ENCODE measurements around the gene PCDH15.

Gene PCDH15

GRCh38 chr10:54010337-54010933, 790.6 kb downstream of the PCDH15 start:
- no peak overlapping the region for H3K4me3 ChIP-seq (ENCODE audit: low read depth, low read length)
- H2AFZ ChIP-seq (ENCODE audit: low read length, unreplicated experiment), result no peak overlapping the region
- no peak overlapping the region for H3K27ac ChIP-seq (ENCODE audit: low read depth, low read length)
- H3K4me1 ChIP-seq (ENCODE audit: control insufficient read depth, insufficient read depth, low read length, unreplicated experiment), result no peaks in the 10 kb centered on the region
- H3K79me2 ChIP-seq (ENCODE audit: control insufficient read depth, insufficient read depth, low read length, unreplicated experiment), result no peaks in the 10 kb centered on the region
- H3K27me3 ChIP-seq (ENCODE audit: insufficient read depth, low read length), result no peaks in the 10 kb centered on the region
- H3K36me3 ChIP-seq (ENCODE audit: insufficient read depth, low read length), result no peaks in the 10 kb centered on the region

- H2AFZ ChIP-seq (ENCODE audit: low read length, unreplicated experiment), result no peak overlapping the region
These were observed 791.4 kb downstream of the PCDH15 start for GRCh38 chr10:54009672-54010071.

GRCh38 chr10:54002077-54002476, 799.0 kb downstream of the PCDH15 start:
- Histone ChIP-seq H3K4me1 (ENCODE audit: control insufficient read depth, insufficient read depth, low read length, unreplicated experiment) (no peaks in the 10 kb centered on the region), H3K36me3 (ENCODE audit: insufficient read depth, low read length) (no peaks in the 10 kb centered on the region), H3K4me3 (ENCODE audit: low read depth, low read length) (no peak overlapping the region), H3K79me2 (ENCODE audit: control insufficient read depth, insufficient read depth, low read length, unreplicated experiment) (no peaks in the 10 kb centered on the region), H3K27ac (ENCODE audit: low read depth, low read length) (no peak overlapping the region), H2AFZ (ENCODE audit: low read length, unreplicated experiment) (no peak overlapping the region), H3K27me3 (ENCODE audit: insufficient read depth, low read length) (no peaks in the 10 kb centered on the region)

More at GRCh38 chr10:54009672-54010071, 791.4 kb downstream of the PCDH15 start:
- no peak overlapping the region for H3K4me3 ChIP-seq (ENCODE audit: low read depth, low read length)
- H3K27ac ChIP-seq (ENCODE audit: low read depth, low read length), result no peak overlapping the region
- no peaks in the 10 kb centered on the region for H3K36me3 ChIP-seq (ENCODE audit: insufficient read depth, low read length)
- no peaks in the 10 kb centered on the region for H3K27me3 ChIP-seq (ENCODE audit: insufficient read depth, low read length)
- H3K79me2 ChIP-seq (ENCODE audit: control insufficient read depth, insufficient read depth, low read length, unreplicated experiment), result no peaks in the 10 kb centered on the region
- no peaks in the 10 kb centered on the region for H3K4me1 ChIP-seq (ENCODE audit: control insufficient read depth, insufficient read depth, low read length, unreplicated experiment)

- Histone ChIP-seq H3K27me3 (ENCODE audit: insufficient read depth, low read length) (no peaks in the 10 kb centered on the region), H2AFZ (ENCODE audit: low read length, unreplicated experiment) (no peak overlapping the region), H3K4me1 (ENCODE audit: control insufficient read depth, insufficient read depth, low read length, unreplicated experiment) (no peaks in the 10 kb centered on the region), H3K4me3 (ENCODE audit: low read depth, low read length) (no peak overlapping the region), H3K79me2 (ENCODE audit: control insufficient read depth, insufficient read depth, low read length, unreplicated experiment) (no peaks in the 10 kb centered on the region), H3K36me3 (ENCODE audit: insufficient read depth, low read length) (no peaks in the 10 kb centered on the region), H3K27ac (ENCODE audit: low read depth, low read length) (no peak overlapping the region)
These were observed 803.1 kb downstream of the PCDH15 start for GRCh38 chr10:53997953-53998352.

- no peak overlapping the region for H2AFZ ChIP-seq (ENCODE audit: low read length, unreplicated experiment)
- H3K36me3 ChIP-seq (ENCODE audit: insufficient read depth, low read length), result no peaks in the 10 kb centered on the region
- H3K79me2 ChIP-seq (ENCODE audit: control insufficient read depth, insufficient read depth, low read length, unreplicated experiment), result no peaks in the 10 kb centered on the region
- no peaks in the 10 kb centered on the region for H3K4me1 ChIP-seq (ENCODE audit: control insufficient read depth, insufficient read depth, low read length, unreplicated experiment)
- no peaks in the 10 kb centered on the region for H3K27me3 ChIP-seq (ENCODE audit: insufficient read depth, low read length)
- H3K4me3 ChIP-seq (ENCODE audit: low read depth, low read length), result no peak overlapping the region
- no peak overlapping the region for H3K27ac ChIP-seq (ENCODE audit: low read depth, low read length)
These were observed 810.2 kb downstream of the PCDH15 start for GRCh38 chr10:53990799-53991238.

GRCh38 chr10:53983431-53983830, 817.6 kb downstream of the PCDH15 start:
- no peaks in the 10 kb centered on the region for H3K4me1 ChIP-seq (ENCODE audit: control insufficient read depth, insufficient read depth, low read length, unreplicated experiment)
- H3K79me2 ChIP-seq (ENCODE audit: control insufficient read depth, insufficient read depth, low read length, unreplicated experiment), result no peaks in the 10 kb centered on the region
- H3K4me3 ChIP-seq (ENCODE audit: low read depth, low read length), result no peak overlapping the region
- no peak overlapping the region for H2AFZ ChIP-seq (ENCODE audit: low read length, unreplicated experiment)
- no peaks in the 10 kb centered on the region for H3K27me3 ChIP-seq (ENCODE audit: insufficient read depth, low read length)
- no peaks in the 10 kb centered on the region for H3K36me3 ChIP-seq (ENCODE audit: insufficient read depth, low read length)
- H3K27ac ChIP-seq (ENCODE audit: low read depth, low read length), result no peak overlapping the region

GRCh38 chr10:53980210-53980609, 820.8 kb downstream of the PCDH15 start:
- Histone ChIP-seq H3K27me3 (ENCODE audit: insufficient read depth, low read length) (no peaks in the 10 kb centered on the region), H2AFZ (ENCODE audit: low read length, unreplicated experiment) (no peak overlapping the region), H3K4me1 (ENCODE audit: control insufficient read depth, insufficient read depth, low read length, unreplicated experiment) (no peaks in the 10 kb centered on the region)

GRCh38 chr10:53978301-53978700, 822.7 kb downstream of the PCDH15 start:
- Histone ChIP-seq H3K4me1 (ENCODE audit: control insufficient read depth, insufficient read depth, low read length, unreplicated experiment) (no peaks in the 10 kb centered on the region), H3K27me3 (ENCODE audit: insufficient read depth, low read length) (no peaks in the 10 kb centered on the region), H2AFZ (ENCODE audit: low read length, unreplicated experiment) (no peak overlapping the region), H3K4me3 (ENCODE audit: low read depth, low read length) (no peak overlapping the region), H3K36me3 (ENCODE audit: insufficient read depth, low read length) (no peaks in the 10 kb centered on the region), H3K27ac (ENCODE audit: low read depth, low read length) (no peak overlapping the region), H3K79me2 (ENCODE audit: control insufficient read depth, insufficient read depth, low read length, unreplicated experiment) (no peaks in the 10 kb centered on the region)

More at GRCh38 chr10:53980210-53980609, 820.8 kb downstream of the PCDH15 start:
- Histone ChIP-seq H3K27ac (ENCODE audit: low read depth, low read length) (no peak overlapping the region), H3K79me2 (ENCODE audit: control insufficient read depth, insufficient read depth, low read length, unreplicated experiment) (no peaks in the 10 kb centered on the region), H3K36me3 (ENCODE audit: insufficient read depth, low read length) (no peaks in the 10 kb centered on the region), H3K4me3 (ENCODE audit: low read depth, low read length) (no peak overlapping the region)

GRCh38 chr10:53977267-53977666, 823.8 kb downstream of the PCDH15 start:
- no peak overlapping the region for H2AFZ ChIP-seq (ENCODE audit: low read length, unreplicated experiment)
- no peaks in the 10 kb centered on the region for H3K27me3 ChIP-seq (ENCODE audit: insufficient read depth, low read length)
- H3K79me2 ChIP-seq (ENCODE audit: control insufficient read depth, insufficient read depth, low read length, unreplicated experiment), result no peaks in the 10 kb centered on the region
- H3K36me3 ChIP-seq (ENCODE audit: insufficient read depth, low read length), result no peaks in the 10 kb centered on the region
- H3K4me3 ChIP-seq (ENCODE audit: low read depth, low read length), result no peak overlapping the region
- no peaks in the 10 kb centered on the region for H3K4me1 ChIP-seq (ENCODE audit: control insufficient read depth, insufficient read depth, low read length, unreplicated experiment)
- no peak overlapping the region for H3K27ac ChIP-seq (ENCODE audit: low read depth, low read length)

- Histone ChIP-seq H2AFZ (ENCODE audit: low read length, unreplicated experiment) (no peak overlapping the region), H3K27me3 (ENCODE audit: insufficient read depth, low read length) (no peaks in the 10 kb centered on the region), H3K79me2 (ENCODE audit: control insufficient read depth, insufficient read depth, low read length, unreplicated experiment) (no peaks in the 10 kb centered on the region), H3K4me3 (ENCODE audit: low read depth, low read length) (no peak overlapping the region), H3K36me3 (ENCODE audit: insufficient read depth, low read length) (no peaks in the 10 kb centered on the region), H3K27ac (ENCODE audit: low read depth, low read length) (no peak overlapping the region), H3K4me1 (ENCODE audit: control insufficient read depth, insufficient read depth, low read length, unreplicated experiment) (no peaks in the 10 kb centered on the region)
These were observed 843.6 kb downstream of the PCDH15 start for GRCh38 chr10:53957401-53957800.

- Histone ChIP-seq H3K4me1 (ENCODE audit: control insufficient read depth, insufficient read depth, low read length, unreplicated experiment) (no peaks in the 10 kb centered on the region), H2AFZ (ENCODE audit: low read length, unreplicated experiment) (no peak overlapping the region), H3K4me3 (ENCODE audit: low read depth, low read length) (no peak overlapping the region), H3K36me3 (ENCODE audit: insufficient read depth, low read length) (no peaks in the 10 kb centered on the region), H3K79me2 (ENCODE audit: control insufficient read depth, insufficient read depth, low read length, unreplicated experiment) (no peaks in the 10 kb centered on the region), H3K27ac (ENCODE audit: low read depth, low read length) (no peak overlapping the region), H3K27me3 (ENCODE audit: insufficient read depth, low read length) (no peaks in the 10 kb centered on the region)
These were observed 845.9 kb downstream of the PCDH15 start for GRCh38 chr10:53955091-53955490.

Data from ACC112 (cell line).